ACC112 (cell line): Measurements from ENCODE around the gene HS1BP3.

Source experiments
- H2AFZ ChIP-seq: fragments of 200-600 bp; sonication (generic); one replicate; pipeline ENCODE4 v1.6.0; 2017; ENCODE audit warnings: antibody characterized with exemption, low read length; ENCODE audit not compliant: unreplicated experiment
- H3K27ac ChIP-seq: fragments of 200-600 bp; sonication (generic); 2 replicates; pipeline ENCODE4 v1.5.1; 2014; ENCODE audit warnings: low read depth, mild to moderate bottlenecking, antibody characterized with exemption, low read length, moderate library complexity
- H3K27me3 ChIP-seq: fragments of 200-600 bp; sonication (generic); 2 replicates; pipeline ENCODE4 v1.6.1; 2014; ENCODE audit warnings: mild to moderate bottlenecking, antibody characterized with exemption, low read length, moderate library complexity, mixed read lengths; ENCODE audit not compliant: insufficient read depth
- H3K36me3 ChIP-seq: fragments of 200-600 bp; sonication (generic); 2 replicates; pipeline ENCODE4 v1.6.1; 2016; ENCODE audit warnings: mild to moderate bottlenecking, antibody characterized with exemption, low read length, moderate library complexity, mixed read lengths; ENCODE audit not compliant: insufficient read depth
- H3K4me1 ChIP-seq: fragments of 200-600 bp; sonication (generic); one replicate; pipeline ENCODE4 v1.6.1; 2016; ENCODE audit warnings: low read length, mixed read lengths; ENCODE audit not compliant: insufficient read depth, unreplicated experiment, control insufficient read depth
- H3K4me3 ChIP-seq: fragments of 200-600 bp; sonication (generic); 2 replicates; pipeline ENCODE4 v1.5.1; 2014; ENCODE audit warnings: mild to moderate bottlenecking, low read depth, low read length
- H3K79me2 ChIP-seq: fragments of 200-600 bp; sonication (generic); one replicate; pipeline ENCODE4 v1.6.0; 2016; ENCODE audit warnings: low read length; ENCODE audit not compliant: control insufficient read depth, unreplicated experiment, insufficient read depth

Gene HS1BP3

DNA sequence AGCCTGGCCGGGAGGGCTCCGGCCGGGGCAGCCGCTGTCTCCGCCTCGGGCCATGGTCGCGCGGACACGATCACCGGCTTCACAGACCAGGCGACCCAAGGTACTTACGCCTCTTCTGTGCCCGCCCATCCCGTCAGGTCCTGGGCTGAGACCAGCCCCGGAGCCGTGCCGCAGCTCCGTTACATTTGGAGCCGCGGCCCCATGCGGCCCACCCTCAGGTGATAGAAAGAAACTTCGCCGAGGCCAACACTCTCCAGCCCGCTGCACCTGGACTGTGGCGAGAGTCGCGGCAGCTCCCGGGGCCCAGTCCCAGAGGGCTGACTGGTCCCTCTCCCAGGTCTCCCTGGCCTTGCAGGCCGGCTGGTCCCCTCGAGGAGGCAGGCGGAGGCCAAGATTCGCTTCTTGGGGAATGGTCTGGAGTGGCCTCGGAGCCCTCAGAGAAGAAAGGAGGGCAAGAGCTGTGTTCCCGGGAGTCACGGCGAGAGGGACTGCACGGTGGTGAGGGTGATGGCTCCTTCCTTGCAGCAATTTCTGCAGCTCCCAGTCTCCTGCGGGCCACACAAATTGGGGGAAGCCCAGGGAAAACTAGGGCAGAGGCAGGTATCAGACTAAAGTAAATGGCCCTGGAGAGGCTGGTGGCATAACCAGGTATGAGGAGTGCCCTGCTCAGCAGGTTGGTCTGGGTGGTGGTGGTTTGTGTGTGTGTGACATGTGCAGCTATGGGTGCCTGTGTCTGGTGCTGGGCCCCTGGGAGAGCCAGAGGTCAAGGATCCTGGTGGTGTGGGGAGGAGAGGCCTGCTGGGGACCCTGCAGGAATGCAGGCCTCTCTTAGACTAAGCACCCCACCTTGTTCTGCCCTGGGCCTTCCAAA, 16.9 kb upstream of the HS1BP3 start:
- Histone ChIP-seq H3K36me3 (no peaks in the 10 kb centered on the region), H3K4me1 (no peaks in the 10 kb centered on the region), H3K79me2 (no peaks in the 10 kb centered on the region), H3K4me3 (peak overlapping the region; percentile 65), H2AFZ (no peak overlapping the region), H3K27ac (no peak overlapping the region), H3K27me3 (peaks cover 57% of the 10 kb centered on the region)

DNA sequence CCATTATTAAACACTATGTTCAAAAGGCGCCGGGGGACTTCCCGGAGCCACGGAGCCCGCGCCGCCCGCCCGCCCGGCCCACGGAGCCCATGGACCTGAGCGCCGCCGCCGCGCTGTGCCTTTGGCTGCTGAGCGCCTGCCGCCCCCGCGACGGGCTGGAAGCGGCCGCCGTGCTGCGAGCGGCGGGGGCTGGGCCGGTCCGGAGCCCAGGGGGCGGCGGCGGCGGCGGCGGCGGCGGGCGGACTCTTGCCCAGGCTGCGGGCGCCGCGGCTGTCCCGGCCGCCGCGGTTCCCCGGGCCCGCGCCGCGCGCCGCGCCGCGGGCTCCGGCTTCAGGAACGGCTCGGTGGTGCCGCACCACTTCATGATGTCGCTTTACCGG, 16.2 kb upstream of the HS1BP3 start:
- Histone ChIP-seq H3K4me1 (no peaks in the 10 kb centered on the region), H3K27me3 (peaks cover 63% of the 10 kb centered on the region), H3K79me2 (no peaks in the 10 kb centered on the region), H3K4me3 (peak overlapping the region; percentile 65), H2AFZ (no peak overlapping the region), H3K36me3 (no peaks in the 10 kb centered on the region), H3K27ac (no peak overlapping the region)

DNA sequence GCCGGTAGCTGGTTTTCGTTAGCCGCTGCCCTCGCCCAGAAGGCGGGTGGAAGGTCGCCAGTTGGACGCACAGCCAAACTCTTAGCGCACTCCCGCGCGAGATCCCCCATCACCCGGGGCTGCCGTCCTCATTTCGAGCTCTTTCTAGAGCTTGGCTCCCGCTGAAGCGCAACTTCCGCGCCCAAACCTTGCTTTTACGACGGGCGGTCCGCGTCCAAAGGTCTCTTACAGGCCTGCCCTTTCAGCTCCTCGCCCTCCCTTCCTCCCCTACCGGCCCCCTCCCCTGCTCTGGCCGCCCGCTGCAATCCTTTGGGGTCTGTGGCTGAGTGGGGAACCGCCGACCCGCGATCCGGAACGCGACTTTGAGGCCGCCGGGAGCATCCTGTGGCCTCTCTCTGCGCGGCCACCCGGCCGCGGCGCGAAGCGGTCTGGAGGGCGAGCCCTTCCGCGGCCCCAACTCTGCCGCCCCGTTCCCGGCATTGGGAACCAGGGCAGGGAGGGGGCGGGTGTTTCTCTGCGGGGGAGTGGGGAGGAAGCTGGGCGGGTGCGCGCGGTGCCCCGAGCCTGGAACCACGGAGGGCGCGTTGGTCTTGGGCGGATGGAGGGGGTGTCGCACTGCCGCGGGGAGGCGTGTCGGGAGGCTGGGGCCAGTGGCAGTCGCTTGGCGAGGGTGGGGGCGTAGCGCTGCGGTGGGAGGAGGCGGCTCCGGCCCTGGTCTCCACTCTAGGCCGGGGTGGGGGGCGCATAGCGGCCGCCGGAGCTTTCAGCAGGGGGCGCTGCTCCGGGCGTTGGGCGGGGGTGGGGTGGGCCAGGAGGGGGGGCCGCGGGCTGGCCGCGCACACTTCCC, 15.6 kb upstream of the HS1BP3 start, which contains the start of gene GDF7:
GDF7 (plus strand) TSS at position 841 of the 847 bp plus-strand sequence. CDS start 96 bp downstream, outside the sequence.
- Histone ChIP-seq H3K36me3 (no peaks in the 10 kb centered on the region), H3K27ac (no peak within 1 kb of the TSS), H3K4me1 (no peaks in the 10 kb centered on the region), H3K27me3 (peaks cover 68% of the 10 kb centered on the region), H3K79me2 (no peaks in the 10 kb centered on the region), H2AFZ (peak within 1 kb of the TSS; percentile 32), H3K4me3 (peak within 1 kb of the TSS; percentile 65)

DNA sequence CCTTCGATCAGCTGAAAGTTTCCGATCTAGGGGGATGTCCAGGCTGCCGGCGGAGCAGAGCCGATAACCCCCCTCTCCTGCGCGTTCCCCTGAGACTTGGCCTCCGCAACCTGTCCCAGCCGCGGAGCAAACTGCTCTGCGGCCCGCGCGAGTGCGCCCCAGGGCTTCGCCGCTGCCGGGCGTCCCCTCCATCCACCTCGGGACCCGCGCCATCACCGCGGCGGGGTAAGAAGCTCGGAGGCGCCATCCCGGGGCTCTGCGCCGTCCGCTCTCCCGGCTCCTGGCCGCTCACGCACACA, 15.1 kb upstream of the HS1BP3 start:
- Histone ChIP-seq H3K4me1 (no peaks in the 10 kb centered on the region), H3K27ac (no peak overlapping the region), H3K36me3 (no peaks in the 10 kb centered on the region), H3K27me3 (peaks cover 66% of the 10 kb centered on the region), H3K4me3 (peak overlapping the region; percentile 55), H2AFZ (peak overlapping the region; percentile 32), H3K79me2 (no peaks in the 10 kb centered on the region)

DNA sequence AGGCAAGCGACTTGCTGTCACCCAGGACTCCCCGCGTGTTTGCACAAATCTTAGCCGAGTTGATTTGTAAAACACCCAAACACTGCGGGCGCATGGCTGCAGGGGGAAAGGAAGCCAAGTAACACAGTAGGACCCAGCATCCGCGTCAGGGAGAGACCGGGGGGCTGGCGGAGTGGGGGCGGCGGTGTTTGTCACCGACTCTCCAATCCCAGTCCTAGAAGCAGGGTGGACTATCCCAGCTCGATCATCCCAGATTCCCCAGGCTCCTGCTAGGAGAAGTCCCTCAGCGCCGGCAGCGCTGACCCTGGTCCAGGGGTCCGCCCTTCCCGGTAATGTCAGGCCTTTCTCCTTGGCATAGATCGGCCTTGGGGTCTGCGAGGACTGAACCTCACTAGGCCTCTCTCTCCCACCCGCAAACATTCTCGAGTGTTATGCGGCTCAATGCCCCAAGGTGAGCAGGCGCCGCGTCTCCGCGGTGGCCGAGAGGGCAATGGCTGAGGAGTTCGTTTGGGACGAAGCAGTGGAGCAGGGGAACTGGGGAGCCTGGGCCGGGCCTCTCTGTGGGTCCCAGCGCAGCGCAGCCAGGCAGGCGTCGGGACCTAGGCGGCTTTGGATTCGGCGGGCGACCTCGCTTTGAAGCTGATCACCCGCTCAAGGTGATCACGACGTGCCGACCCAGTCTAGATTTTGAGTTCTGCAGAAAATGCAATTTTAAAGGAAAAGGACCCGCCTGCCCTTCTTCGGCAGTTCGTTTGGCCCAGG, 14.5 kb upstream of the HS1BP3 start:
- no peaks in the 10 kb centered on the region for H3K79me2 ChIP-seq
- peak overlapping the region; percentile 55 for H3K4me3 ChIP-seq
- no peak overlapping the region for H2AFZ ChIP-seq
- H3K36me3 ChIP-seq, result no peaks in the 10 kb centered on the region
- H3K4me1 ChIP-seq, result no peaks in the 10 kb centered on the region
- H3K27ac ChIP-seq, result no peak overlapping the region
- H3K27me3 ChIP-seq, result peaks cover 66% of the 10 kb centered on the region

DNA sequence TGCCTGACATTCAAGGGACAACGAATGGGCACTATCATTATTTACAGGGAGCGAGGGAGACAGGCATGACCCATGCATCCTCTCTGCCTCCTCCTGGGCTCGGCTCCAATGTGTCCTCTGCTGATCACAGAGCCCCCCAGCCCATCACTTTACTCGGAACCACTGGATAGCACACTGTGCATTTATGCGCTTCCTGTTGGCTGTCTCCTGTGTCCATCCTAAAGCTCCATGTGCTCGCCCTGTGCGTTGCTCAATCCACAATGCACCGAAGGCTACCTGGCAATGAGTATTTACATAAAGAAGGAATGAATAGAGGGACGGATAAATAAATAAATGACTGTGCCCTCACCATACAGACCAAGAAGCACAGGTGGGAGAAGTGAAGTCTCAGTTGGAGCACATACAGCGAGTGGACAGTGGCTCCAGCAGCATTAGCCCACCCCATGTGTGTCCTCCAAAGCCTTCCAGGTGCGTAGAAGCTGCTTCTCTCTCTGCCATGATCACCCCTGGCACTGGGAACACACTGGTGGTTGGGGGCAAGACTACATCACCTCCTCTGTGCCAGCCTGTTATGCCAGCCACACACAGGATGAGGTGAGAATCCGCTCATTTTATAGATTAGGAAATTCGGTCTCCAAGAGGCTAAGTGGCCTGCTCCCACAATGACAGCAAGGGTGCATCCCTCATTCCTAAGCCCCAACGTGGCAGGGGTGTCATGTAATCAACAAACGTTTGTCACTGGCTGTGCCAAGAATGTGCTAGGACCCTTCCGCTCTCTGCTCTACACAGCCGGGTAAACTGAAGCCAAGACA, 13.7 kb upstream of the HS1BP3 start:
- Histone ChIP-seq H3K4me3 (no peak overlapping the region), H3K36me3 (no peaks in the 10 kb centered on the region), H3K4me1 (no peaks in the 10 kb centered on the region), H3K27me3 (peaks cover 72% of the 10 kb centered on the region), H3K79me2 (no peaks in the 10 kb centered on the region), H3K27ac (no peak overlapping the region), H2AFZ (no peak overlapping the region)

DNA sequence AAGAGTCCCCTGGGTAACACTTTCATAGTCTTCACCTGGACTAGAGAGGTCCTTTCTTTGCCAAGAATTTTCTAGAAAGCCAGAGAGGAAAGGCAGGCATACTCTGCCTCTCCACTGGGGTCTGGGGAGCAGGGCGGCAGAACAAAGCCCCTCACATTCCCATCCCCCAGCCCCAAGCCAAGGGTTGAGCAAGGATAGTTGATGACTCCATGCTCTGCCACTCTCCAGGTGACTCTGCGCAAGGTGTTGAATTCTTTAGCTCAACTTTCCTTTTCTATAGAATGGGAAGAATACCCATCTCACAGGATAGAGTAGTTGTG, 13.1 kb upstream of the HS1BP3 start:
- no peak overlapping the region for H3K4me3 ChIP-seq
- no peaks in the 10 kb centered on the region for H3K36me3 ChIP-seq
- H3K4me1 ChIP-seq, result no peaks in the 10 kb centered on the region
- H3K27ac ChIP-seq, result no peak overlapping the region
- H2AFZ ChIP-seq, result no peak overlapping the region
- peaks cover 78% of the 10 kb centered on the region for H3K27me3 ChIP-seq
- no peaks in the 10 kb centered on the region for H3K79me2 ChIP-seq

DNA sequence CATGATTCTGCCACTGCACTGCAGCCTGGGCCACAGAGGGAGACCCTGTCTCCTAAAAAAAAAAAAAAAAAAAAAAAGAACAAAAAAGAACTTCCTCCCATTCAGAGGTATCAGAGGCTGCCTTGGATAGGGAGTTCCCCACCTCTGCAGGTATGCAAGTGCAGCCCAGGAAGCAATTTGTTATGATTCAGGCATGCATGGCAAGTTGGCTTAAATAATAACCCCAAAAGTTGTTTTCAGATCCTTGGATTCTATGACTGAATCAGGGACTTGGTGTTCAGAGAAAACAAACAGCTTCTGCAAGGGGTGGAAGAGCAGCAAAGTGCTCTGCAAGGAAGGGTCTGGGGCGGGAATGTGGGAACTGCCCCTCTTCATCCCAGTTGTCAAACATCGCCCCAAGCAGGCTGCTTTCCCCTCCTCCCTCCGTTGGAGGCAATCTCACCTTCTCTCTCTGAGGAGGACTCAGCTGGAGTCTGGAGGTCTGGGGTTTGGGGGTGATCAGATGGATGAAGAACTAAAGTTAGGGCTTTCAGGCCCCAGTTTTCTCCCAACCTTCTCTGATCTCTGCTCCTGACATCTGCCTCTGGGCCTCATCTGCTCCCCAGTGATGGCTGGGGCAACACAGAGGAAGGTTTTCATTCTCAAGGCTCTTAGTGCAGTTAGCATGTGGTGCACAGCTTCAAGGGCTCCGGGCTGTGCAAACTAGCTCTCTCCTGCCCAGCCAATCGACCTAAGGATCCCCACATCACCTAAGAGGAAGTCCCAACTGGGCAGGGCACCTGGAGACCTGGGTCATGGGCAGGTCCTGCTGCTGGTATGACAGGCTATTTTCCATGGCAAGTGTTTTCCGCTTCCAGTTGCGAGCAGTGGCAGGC, 12.5 kb upstream of the HS1BP3 start:
- Histone ChIP-seq H3K36me3 (no peaks in the 10 kb centered on the region), H3K4me3 (no peak overlapping the region), H3K4me1 (no peaks in the 10 kb centered on the region), H3K27me3 (peaks cover 80% of the 10 kb centered on the region), H3K79me2 (no peaks in the 10 kb centered on the region), H2AFZ (no peak overlapping the region), H3K27ac (no peak overlapping the region)

DNA sequence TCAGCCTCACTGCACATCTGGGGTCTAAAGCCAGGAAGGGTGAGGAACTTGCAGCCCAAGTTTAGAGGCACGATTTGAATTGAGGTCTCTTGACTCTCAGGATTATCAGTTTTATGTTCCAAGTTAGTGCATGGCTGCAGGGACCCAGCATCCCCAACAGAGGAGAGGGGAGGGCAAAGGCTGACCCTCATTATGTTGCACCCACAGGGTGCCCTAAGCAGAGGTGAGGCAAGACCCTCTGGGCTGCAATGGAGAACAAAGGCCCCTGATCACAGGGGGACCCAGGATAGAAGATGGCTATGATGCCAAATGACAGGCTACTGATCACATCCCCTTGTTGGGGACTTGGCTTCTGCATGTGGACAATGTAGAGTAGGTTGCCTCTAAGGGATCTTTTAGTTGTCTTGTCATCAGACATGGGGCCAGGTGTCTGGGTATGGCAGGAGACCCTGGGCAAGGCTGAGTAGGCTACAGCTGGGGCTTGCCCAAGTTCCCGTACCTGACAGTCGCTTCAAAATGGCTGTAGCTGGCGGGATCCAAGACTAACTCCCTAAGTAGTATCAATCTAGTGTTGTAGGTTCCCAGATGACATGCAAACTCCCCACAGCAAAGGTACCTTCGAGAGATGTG, 11.5 kb upstream of the HS1BP3 start:
- no peak overlapping the region for H3K4me3 ChIP-seq
- no peaks in the 10 kb centered on the region for H3K36me3 ChIP-seq
- no peak overlapping the region for H2AFZ ChIP-seq
- no peak overlapping the region for H3K27ac ChIP-seq
- no peaks in the 10 kb centered on the region for H3K79me2 ChIP-seq
- no peaks in the 10 kb centered on the region for H3K4me1 ChIP-seq
- H3K27me3 ChIP-seq, result peaks cover 69% of the 10 kb centered on the region
